ENCODE data around the gene FUT8. TPM values are rescaled to one million over a fixed set of nuclear protein-coding genes. Genes with fewer than 3 reads are reported as not detected.

Gene FUT8
- polyA plus RNA-seq, 1 experiment = 45.1 TPM

GRCh38 chr14:65517635-65518542 is 105.4 kb downstream of the FUT8 start:
- ChIA-PET POLR2A (no interaction called here), CTCF (no interaction called here)
- Histone ChIP-seq H3K4me3 (ENCODE audit: low read depth, low read length) (no peak overlapping the region), H3K27me3 (ENCODE audit: control insufficient read depth, insufficient read depth, low read length) (no peaks in the 10 kb centered on the region), H3K9me3 (ENCODE audit: control insufficient read depth, insufficient read depth, low read length) (no peaks in the 10 kb centered on the region), H3K27ac (ENCODE audit: low read depth, low read length) (no peak overlapping the region)
- no peak for DNase-seq (ENCODE audit: low read depth, low spot score)
- TF ChIP-seq CTCF (IDR thresholded peaks at IDR 0.05; ENCODE audit: low read depth, low read length) = no peak

- Histone ChIP-seq H3K27ac (ENCODE audit: low read depth, low read length) (no peak overlapping the region), H3K9me3 (ENCODE audit: control insufficient read depth, insufficient read depth, low read length) (peaks cover 10% of the 10 kb centered on the region), H3K27me3 (ENCODE audit: control insufficient read depth, insufficient read depth, low read length) (no peaks in the 10 kb centered on the region), H3K4me3 (ENCODE audit: low read depth, low read length) (no peak overlapping the region)
- no peak for DNase-seq (ENCODE audit: low read depth, low spot score)
- ChIA-PET POLR2A (interaction anchor here (0.7 kb wide), 1 partner anchor 261 kb away, joined by 3 read pairs; no protein-coding TSS in a partner anchor), CTCF (no interaction called here)
- no peak for TF ChIP-seq CTCF (IDR thresholded peaks at IDR 0.05; ENCODE audit: low read depth, low read length)
Measured at GRCh38 chr14:65528069-65528468, 115.5 kb downstream of the FUT8 start.

- POLR2A ChIA-PET = no interaction called here
- no peaks in the 10 kb centered on the region for H3K27me3 ChIP-seq (ENCODE audit: control insufficient read depth, insufficient read depth, low read length)
- H3K9me3 ChIP-seq (ENCODE audit: control insufficient read depth, insufficient read depth, low read length) = peaks cover 10% of the 10 kb centered on the region
- no peak for TF ChIP-seq CTCF (IDR thresholded peaks at IDR 0.05; ENCODE audit: low read depth, low read length)
- no peak for DNase-seq (ENCODE audit: low read depth, low spot score)
- no peak overlapping the region for H3K27ac ChIP-seq (ENCODE audit: low read depth, low read length)
- CTCF ChIA-PET = interaction anchor here (0.6 kb wide), 1 partner anchor 212 kb away, joined by 3 read pairs; no protein-coding TSS in a partner anchor
- H3K4me3 ChIP-seq (ENCODE audit: low read depth, low read length) = no peak overlapping the region
Measured at GRCh38 chr14:65531148-65531547, 118.6 kb downstream of the FUT8 start.

GRCh38 chr14:65533736-65534404 is 121.3 kb downstream of the FUT8 start:
- no peak overlapping the region for H3K4me3 ChIP-seq (ENCODE audit: low read depth, low read length)
- no peak overlapping the region for H3K27ac ChIP-seq (ENCODE audit: low read depth, low read length)
- H3K9me3 ChIP-seq (ENCODE audit: control insufficient read depth, insufficient read depth, low read length) = peaks cover 3% of the 10 kb centered on the region; the same call in 1 of the 2 replicates
- TF ChIP-seq CTCF (IDR thresholded peaks at IDR 0.05; ENCODE audit: low read depth, low read length) = no peak
- CTCF ChIA-PET = interaction anchor here (0.6 to 0.7 kb wide), 2 partner anchors 115 to 616 kb away, joined by 3 to 4 read pairs; no protein-coding TSS in a partner anchor
- no peak for DNase-seq (ENCODE audit: low read depth, low spot score)
- H3K27me3 ChIP-seq (ENCODE audit: control insufficient read depth, insufficient read depth, low read length) = no peaks in the 10 kb centered on the region
- POLR2A ChIA-PET = no interaction called here
